HepG2 (cell line): ENCODE data around the gene PGAP3. TPM values are rescaled to one million over a fixed set of nuclear protein-coding genes. Genes with fewer than 3 reads are reported as not detected.

Experiments used
- CENPT ChIP-seq: sonication (generic); formaldehyde crosslinking; IDR thresholded peaks from 2 replicates; pipeline ENCODE4 v1.8.0; 2022; ENCODE audit warnings: low read depth, mild to moderate bottlenecking, moderate library complexity, missing genetic modification reagents
- EED ChIP-seq: sonication (generic); formaldehyde crosslinking; IDR thresholded peaks from 2 replicates; pipeline ENCODE4 v1.5.0; 2020; ENCODE audit warnings: mild to moderate bottlenecking, missing genetic modification reagents
- HOXA3 ChIP-seq: sonication (generic); formaldehyde crosslinking; IDR thresholded peaks from 2 replicates; pipeline ENCODE4 v1.5.0; 2020; ENCODE audit warnings: missing genetic modification reagents
- JARID2 ChIP-seq: sonication (generic); formaldehyde crosslinking; IDR thresholded peaks from 2 replicates; pipeline ENCODE4 v1.8.1; 2023; ENCODE audit warnings: missing genetic modification reagents, inconsistent platforms; ENCODE audit not compliant: insufficient replicate concordance
- KLF6 ChIP-seq: IDR thresholded peaks from 2 replicates; pipeline ENCODE4 v1.8.0; 2016; ENCODE audit warnings: missing biosample characterization, missing genetic modification reagents
- SP2 ChIP-seq: sonication (generic); formaldehyde crosslinking; IDR thresholded peaks from 2 replicates; pipeline ENCODE4 v1.5.1; 2020; ENCODE audit warnings: mild to moderate bottlenecking, missing genetic modification reagents
- ZNF773 ChIP-seq: sonication (generic); formaldehyde crosslinking; IDR thresholded peaks from 2 replicates; pipeline ENCODE4 v1.4.0; 2020; ENCODE audit warnings: missing genetic modification reagents, borderline replicate concordance
- polyA plus RNA-seq, 8 experiments: library from polyadenylated mRNA; depleted of rRNA in 3 of 8; stranded (reverse) in 7 of 8; unstranded in 1 of 8; fragments of >200 nt; fragmentation: Illumina TruSeq in 4 of 8; extraction: Trizol in 4 of 8; gene quantifications; 2 replicates each; pipeline versions ENCODE4 v1.2.1 to v1.2.3, GENCODE V29; 2011 to 2016; ENCODE audit warnings: low read depth in 4 of 8, missing spikeins in 1 of 8, mixed read lengths in 1 of 8; ENCODE audit not compliant: insufficient read depth in 1 of 8
- total RNA-seq, 5 experiments: library from RNA; depleted of rRNA; stranded (reverse); fragments of >200 nt; fragmentation: Illumina TruSeq; extraction: Trizol; gene quantifications; 2 replicates each; pipeline ENCODE4 v1.2.3, GENCODE V29; 2016; ENCODE audit warnings: low read depth in 1 of 5
- TF ChIP-seq, protein P1 (sequence below): sonication (generic); formaldehyde crosslinking; IDR thresholded peaks from 2 replicates; pipeline ENCODE4 v1.5.0; 2020; ENCODE audit warnings: mild to moderate bottlenecking, missing genetic modification reagents
- TF ChIP-seq, protein P2 (sequence below): sonication (generic); formaldehyde crosslinking; IDR thresholded peaks from 2 replicates; pipeline ENCODE4; 2020; ENCODE audit warnings: missing genetic modification reagents, mild to moderate bottlenecking, borderline replicate concordance
- TF ChIP-seq, protein P3 (sequence below): sonication (generic); formaldehyde crosslinking; IDR thresholded peaks from 2 replicates; pipeline ENCODE4 v1.4.0; 2020; ENCODE audit warnings: mild to moderate bottlenecking, missing genetic modification reagents
- TF ChIP-seq, protein P4 (sequence below): sonication (generic); formaldehyde crosslinking; IDR thresholded peaks from 2 replicates; pipeline ENCODE4 v1.4.0; 2020; ENCODE audit warnings: missing genetic modification reagents
- TF ChIP-seq, protein P5 (sequence below): sonication (generic); formaldehyde crosslinking; IDR thresholded peaks from 2 replicates; pipeline ENCODE4 v1.4.0; 2020; ENCODE audit warnings: missing genetic modification reagents, borderline replicate concordance

Gene PGAP3
- total and polyA plus RNA-seq, 2 of the 13 experiments (the other 11 are each of a cell fraction or from before 2014, with no cell fraction given) = 11.9 to 14.6 TPM

DNA sequence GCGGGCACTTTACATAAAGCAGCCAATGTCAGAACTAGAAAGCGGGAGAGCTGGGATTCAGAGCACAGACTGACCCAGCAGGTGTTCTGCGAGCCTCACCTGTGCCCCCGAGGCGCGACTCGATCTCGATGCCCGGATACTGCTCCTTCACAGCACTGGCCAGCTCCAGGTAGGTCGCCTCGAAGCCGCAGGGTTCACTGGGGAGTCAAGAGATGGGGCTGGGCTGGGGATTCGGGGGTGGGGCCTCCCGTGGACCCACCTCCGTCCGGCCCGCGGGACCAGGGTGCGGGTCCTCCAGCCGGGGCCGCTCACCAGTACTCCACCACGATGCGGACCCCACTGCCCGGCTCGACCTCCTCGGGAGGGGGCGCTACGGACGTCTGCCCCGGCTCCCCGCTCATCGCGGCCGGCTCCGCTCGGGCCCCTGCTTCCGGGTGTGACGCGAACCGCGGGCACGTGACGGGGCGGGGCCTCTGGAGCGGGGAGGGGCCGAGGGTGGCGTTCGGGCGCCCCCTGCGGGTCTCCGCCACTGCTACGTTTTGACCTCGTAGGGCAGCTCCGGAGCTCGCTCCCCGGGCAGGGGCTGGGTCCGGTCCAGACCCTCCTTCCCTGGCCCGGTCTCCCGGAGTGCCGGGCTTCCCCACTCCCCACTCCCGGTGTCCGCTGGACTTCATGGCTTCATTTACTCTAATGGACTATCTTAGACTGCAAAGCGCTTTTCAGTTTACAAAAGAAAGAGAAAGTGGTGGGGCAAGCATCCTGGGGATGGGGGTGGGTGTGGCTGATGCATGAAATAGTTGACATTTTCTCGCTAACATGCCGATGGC, 42.5 kb upstream of the PGAP3 start, which contains the start of gene MIEN1 (continued):
- TF ChIP-seq, protein P1, sequence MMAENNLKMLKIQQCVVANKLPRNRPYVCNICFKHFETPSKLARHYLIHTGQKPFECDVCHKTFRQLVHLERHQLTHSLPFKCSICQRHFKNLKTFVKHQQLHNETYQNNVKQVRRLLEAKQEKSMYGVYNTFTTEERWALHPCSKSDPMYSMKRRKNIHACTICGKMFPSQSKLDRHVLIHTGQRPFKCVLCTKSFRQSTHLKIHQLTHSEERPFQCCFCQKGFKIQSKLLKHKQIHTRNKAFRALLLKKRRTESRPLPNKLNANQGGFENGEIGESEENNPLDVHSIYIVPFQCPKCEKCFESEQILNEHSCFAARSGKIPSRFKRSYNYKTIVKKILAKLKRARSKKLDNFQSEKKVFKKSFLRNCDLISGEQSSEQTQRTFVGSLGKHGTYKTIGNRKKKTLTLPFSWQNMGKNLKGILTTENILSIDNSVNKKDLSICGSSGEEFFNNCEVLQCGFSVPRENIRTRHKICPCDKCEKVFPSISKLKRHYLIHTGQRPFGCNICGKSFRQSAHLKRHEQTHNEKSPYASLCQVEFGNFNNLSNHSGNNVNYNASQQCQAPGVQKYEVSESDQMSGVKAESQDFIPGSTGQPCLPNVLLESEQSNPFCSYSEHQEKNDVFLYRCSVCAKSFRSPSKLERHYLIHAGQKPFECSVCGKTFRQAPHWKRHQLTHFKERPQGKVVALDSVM (CRISPR knock-in tag) = peak; percentile 68
- no peak for TF ChIP-seq JARID2 (CRISPR knock-in tag)
- TF ChIP-seq CENPT (CRISPR knock-in tag) = no peak
- TF ChIP-seq, protein P2, sequence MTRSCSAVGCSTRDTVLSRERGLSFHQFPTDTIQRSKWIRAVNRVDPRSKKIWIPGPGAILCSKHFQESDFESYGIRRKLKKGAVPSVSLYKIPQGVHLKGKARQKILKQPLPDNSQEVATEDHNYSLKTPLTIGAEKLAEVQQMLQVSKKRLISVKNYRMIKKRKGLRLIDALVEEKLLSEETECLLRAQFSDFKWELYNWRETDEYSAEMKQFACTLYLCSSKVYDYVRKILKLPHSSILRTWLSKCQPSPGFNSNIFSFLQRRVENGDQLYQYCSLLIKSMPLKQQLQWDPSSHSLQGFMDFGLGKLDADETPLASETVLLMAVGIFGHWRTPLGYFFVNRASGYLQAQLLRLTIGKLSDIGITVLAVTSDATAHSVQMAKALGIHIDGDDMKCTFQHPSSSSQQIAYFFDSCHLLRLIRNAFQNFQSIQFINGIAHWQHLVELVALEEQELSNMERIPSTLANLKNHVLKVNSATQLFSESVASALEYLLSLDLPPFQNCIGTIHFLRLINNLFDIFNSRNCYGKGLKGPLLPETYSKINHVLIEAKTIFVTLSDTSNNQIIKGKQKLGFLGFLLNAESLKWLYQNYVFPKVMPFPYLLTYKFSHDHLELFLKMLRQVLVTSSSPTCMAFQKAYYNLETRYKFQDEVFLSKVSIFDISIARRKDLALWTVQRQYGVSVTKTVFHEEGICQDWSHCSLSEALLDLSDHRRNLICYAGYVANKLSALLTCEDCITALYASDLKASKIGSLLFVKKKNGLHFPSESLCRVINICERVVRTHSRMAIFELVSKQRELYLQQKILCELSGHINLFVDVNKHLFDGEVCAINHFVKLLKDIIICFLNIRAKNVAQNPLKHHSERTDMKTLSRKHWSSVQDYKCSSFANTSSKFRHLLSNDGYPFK (CRISPR knock-in tag) = peak; percentile 86
- TF ChIP-seq, protein P3, sequence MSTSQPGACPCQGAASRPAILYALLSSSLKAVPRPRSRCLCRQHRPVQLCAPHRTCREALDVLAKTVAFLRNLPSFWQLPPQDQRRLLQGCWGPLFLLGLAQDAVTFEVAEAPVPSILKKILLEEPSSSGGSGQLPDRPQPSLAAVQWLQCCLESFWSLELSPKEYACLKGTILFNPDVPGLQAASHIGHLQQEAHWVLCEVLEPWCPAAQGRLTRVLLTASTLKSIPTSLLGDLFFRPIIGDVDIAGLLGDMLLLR (CRISPR knock-in tag) = no peak
- TF ChIP-seq, protein P4, sequence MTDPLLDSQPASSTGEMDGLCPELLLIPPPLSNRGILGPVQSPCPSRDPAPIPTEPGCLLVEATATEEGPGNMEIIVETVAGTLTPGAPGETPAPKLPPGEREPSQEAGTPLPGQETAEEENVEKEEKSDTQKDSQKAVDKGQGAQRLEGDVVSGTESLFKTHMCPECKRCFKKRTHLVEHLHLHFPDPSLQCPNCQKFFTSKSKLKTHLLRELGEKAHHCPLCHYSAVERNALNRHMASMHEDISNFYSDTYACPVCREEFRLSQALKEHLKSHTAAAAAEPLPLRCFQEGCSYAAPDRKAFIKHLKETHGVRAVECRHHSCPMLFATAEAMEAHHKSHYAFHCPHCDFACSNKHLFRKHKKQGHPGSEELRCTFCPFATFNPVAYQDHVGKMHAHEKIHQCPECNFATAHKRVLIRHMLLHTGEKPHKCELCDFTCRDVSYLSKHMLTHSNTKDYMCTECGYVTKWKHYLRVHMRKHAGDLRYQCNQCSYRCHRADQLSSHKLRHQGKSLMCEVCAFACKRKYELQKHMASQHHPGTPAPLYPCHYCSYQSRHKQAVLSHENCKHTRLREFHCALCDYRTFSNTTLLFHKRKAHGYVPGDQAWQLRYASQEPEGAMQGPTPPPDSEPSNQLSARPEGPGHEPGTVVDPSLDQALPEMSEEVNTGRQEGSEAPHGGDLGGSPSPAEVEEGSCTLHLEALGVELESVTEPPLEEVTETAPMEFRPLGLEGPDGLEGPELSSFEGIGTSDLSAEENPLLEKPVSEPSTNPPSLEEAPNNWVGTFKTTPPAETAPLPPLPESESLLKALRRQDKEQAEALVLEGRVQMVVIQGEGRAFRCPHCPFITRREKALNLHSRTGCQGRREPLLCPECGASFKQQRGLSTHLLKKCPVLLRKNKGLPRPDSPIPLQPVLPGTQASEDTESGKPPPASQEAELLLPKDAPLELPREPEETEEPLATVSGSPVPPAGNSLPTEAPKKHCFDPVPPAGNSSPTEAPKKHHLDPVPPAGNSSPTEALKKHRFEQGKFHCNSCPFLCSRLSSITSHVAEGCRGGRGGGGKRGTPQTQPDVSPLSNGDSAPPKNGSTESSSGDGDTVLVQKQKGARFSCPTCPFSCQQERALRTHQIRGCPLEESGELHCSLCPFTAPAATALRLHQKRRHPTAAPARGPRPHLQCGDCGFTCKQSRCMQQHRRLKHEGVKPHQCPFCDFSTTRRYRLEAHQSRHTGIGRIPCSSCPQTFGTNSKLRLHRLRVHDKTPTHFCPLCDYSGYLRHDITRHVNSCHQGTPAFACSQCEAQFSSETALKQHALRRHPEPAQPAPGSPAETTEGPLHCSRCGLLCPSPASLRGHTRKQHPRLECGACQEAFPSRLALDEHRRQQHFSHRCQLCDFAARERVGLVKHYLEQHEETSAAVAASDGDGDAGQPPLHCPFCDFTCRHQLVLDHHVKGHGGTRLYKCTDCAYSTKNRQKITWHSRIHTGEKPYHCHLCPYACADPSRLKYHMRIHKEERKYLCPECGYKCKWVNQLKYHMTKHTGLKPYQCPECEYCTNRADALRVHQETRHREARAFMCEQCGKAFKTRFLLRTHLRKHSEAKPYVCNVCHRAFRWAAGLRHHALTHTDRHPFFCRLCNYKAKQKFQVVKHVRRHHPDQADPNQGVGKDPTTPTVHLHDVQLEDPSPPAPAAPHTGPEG (CRISPR knock-in tag) = peak; percentile 54; the same call in 1 of the 2 replicates
- no peak for TF ChIP-seq SP2 (CRISPR knock-in tag)
- TF ChIP-seq, protein P5, sequence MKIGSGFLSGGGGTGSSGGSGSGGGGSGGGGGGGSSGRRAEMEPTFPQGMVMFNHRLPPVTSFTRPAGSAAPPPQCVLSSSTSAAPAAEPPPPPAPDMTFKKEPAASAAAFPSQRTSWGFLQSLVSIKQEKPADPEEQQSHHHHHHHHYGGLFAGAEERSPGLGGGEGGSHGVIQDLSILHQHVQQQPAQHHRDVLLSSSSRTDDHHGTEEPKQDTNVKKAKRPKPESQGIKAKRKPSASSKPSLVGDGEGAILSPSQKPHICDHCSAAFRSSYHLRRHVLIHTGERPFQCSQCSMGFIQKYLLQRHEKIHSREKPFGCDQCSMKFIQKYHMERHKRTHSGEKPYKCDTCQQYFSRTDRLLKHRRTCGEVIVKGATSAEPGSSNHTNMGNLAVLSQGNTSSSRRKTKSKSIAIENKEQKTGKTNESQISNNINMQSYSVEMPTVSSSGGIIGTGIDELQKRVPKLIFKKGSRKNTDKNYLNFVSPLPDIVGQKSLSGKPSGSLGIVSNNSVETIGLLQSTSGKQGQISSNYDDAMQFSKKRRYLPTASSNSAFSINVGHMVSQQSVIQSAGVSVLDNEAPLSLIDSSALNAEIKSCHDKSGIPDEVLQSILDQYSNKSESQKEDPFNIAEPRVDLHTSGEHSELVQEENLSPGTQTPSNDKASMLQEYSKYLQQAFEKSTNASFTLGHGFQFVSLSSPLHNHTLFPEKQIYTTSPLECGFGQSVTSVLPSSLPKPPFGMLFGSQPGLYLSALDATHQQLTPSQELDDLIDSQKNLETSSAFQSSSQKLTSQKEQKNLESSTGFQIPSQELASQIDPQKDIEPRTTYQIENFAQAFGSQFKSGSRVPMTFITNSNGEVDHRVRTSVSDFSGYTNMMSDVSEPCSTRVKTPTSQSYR (CRISPR knock-in tag) = peak; percentile 59; the same call in 1 of the 2 replicates
- TF ChIP-seq KLF6 = peak; percentile 63; the same call in 1 of the 2 replicates
- TF ChIP-seq EED (CRISPR knock-in tag) = no peak; the same call in 1 of the 2 replicates
- TF ChIP-seq ZNF773 (CRISPR knock-in tag) = no peak
- peak; percentile 92 for TF ChIP-seq HOXA3 (CRISPR knock-in tag)
